Ovary (tissue), 9 donors: Measurements from ENCODE around the gene BATF. TPM values are rescaled to one million over a fixed set of nuclear protein-coding genes. Genes with fewer than 3 reads are reported as not detected.

Source experiments
- DNase-seq, 5 donors: peaks; one replicate each; pipeline ENCODE4 v3.0.0-alpha.2; 2019 to 2020
- H3K27ac ChIP-seq, 2 donors: fragments of 200-600 bp; one replicate each; pipeline versions ENCODE4 v1.5.1 to v1.8.0; 2019 to 2022
- H3K27me3 ChIP-seq: fragments of 200-600 bp; one replicate; pipeline ENCODE4 v1.8.0; 2022
- H3K36me3 ChIP-seq: fragments of 200-600 bp; sonication (generic); one replicate; pipeline ENCODE4 v1.5.1; 2019
- H3K4me1 ChIP-seq: one replicate; pipeline ENCODE4 v1.8.1; 2013; ENCODE audit warnings: mild to moderate bottlenecking, moderate library complexity; ENCODE audit not compliant: insufficient read depth
- H3K4me3 ChIP-seq: fragments of 200-600 bp; sonication (generic); one replicate; pipeline ENCODE4 v1.5.1; 2017
- H3K9me3 ChIP-seq, 2 donors: fragments of 200-600 bp in 1 of 2; sonication (generic) in 1 of 2; one replicate each; pipeline versions ENCODE4 v1.5.1 to v1.8.1; 2013 to 2019; ENCODE audit warnings: mild to moderate bottlenecking in 1 of 2, moderate library complexity in 1 of 2
- CTCF ChIP-seq, 3 donors: fragments of 450-650 bp in 2 of 3; fragments of 200-600 bp in 1 of 3; IDR thresholded peaks; one replicate each; pipeline versions ENCODE4 v1.5.1 to v1.8.0; 2016 to 2022; ENCODE audit warnings: antibody characterized with exemption in 3 of 3, mild to moderate bottlenecking in 1 of 3
- EP300 ChIP-seq: sonication (generic); formaldehyde crosslinking; IDR thresholded peaks from one replicate; pipeline ENCODE4 v1.6.1; 2017; ENCODE audit warnings: antibody characterized with exemption
- POLR2A ChIP-seq: fragments of 450-650 bp; IDR thresholded peaks from one replicate; pipeline ENCODE4 v1.6.1; 2017; ENCODE audit warnings: antibody characterized with exemption, mild to moderate bottlenecking, moderate library complexity
- WGBS, 3 donors: extraction: QIAGEN DNeasy Blood & Tissue Kit in 1 of 3; methylation state at CpG; one replicate each; pipeline versions ENCODE4 v1.1.5 to v1.1.7; 2013 to 2017; 5-methylcytosine and 5-hydroxymethylcytosine counted together
- intact Hi-C, 4 donors: fragments of 100-400 bp; cut with DNase I; formaldehyde crosslinking; loops; one replicate each; pipeline versions ENCODE4 v1.11.0 to v1.15.1; 2022 to 2023
- polyA plus RNA-seq, 2 donors: library from polyadenylated mRNA; stranded (reverse); fragments of 200-250 nt in 1 of 2; fragments of 350-450 nt in 1 of 2; fragmentation: Illumina TruSeq in 1 of 2; extraction: RNeasy Lipid Tissue Mini Kit (QIAGEN cat#74804) in 1 of 2; gene quantifications; one replicate each; pipeline ENCODE4 v1.2.3, GENCODE V29; 2013 to 2014
- total RNA-seq, 7 donors: library from RNA; depleted of rRNA in 2 of 7; stranded (reverse); fragments of >200 nt in 2 of 7; fragmentation: NEBNext Ultra II Directional in 3 of 7; extraction: Animal tissue kit (Norgen Biotek cat#: 25700) in 3 of 7; gene quantifications; one replicate each; pipeline versions ENCODE4 v1.1.0 to v1.2.4, GENCODE V29; 2016 to 2023
- donor health status: DM: no; HTN: no; CAD: no; lungs with moderate emphysema.
- donor health status: DM: no; HTN: no; CAD: no.
- donor health status: Bipolar disorder and iron deficiency.
- donor health status: DM: yes; HTN: yes; CAD: no.
- donor health status: DM: no; HTN: no; CAD: no.
- donor health status: DM: yes; HTN: yes; CAD: no.

Gene BATF
- total and polyA plus RNA-seq, 9 donors: 0.45 to 1.7 (median 0.69) TPM

- no peaks in the 10 kb centered on the region for H3K36me3 ChIP-seq
- H3K4me1 ChIP-seq: peaks cover 1% of the 10 kb centered on the region
- no peak overlapping the region for H3K4me3 ChIP-seq
- DNase-seq: no peak
- H3K9me3 ChIP-seq: no peaks in the 10 kb centered on the region
- intact Hi-C loops: loop anchor here in 2 of 4 donors (10.0 kb wide), 2 partner anchors 335 to 355 kb away; partner anchors contain the start of gene NEK9 (in 1 of the 2)
- WGBS, 3 donors: 35 to 40% (median 35%) methylated on average over 11 of the region's 11 CpGs
- H3K27ac ChIP-seq: no peak overlapping the region
- TF ChIP-seq POLR2A (no peak), CTCF (IDR thresholded peaks at IDR 0.05) (no peak), EP300 (no peak)
- no peaks in the 10 kb centered on the region for H3K27me3 ChIP-seq
These were observed 42.3 kb upstream of the BATF start for GRCh38 chr14:75479770-75480600.

- 93 to 98% (median 97%) methylated on average over 4 of the region's 4 CpGs for whole genome bisulfite sequencing, 3 donors
- H3K27ac ChIP-seq: no peak overlapping the region
- H3K27me3 ChIP-seq: no peaks in the 10 kb centered on the region
- H3K9me3 ChIP-seq: no peaks in the 10 kb centered on the region
- TF ChIP-seq EP300 (no peak), CTCF (IDR thresholded peaks at IDR 0.05) (no peak), POLR2A (no peak)
- DNase-seq: no peak
- H3K4me1 ChIP-seq: no peaks in the 10 kb centered on the region
- H3K4me3 ChIP-seq: no peak overlapping the region
- intact Hi-C loops: loop anchor here in 2 of 4 donors (10.0 kb wide), 2 partner anchors 338 to 358 kb away; partner anchors contain the start of gene NEK9 (in 1 of the 2)
- no peaks in the 10 kb centered on the region for H3K36me3 ChIP-seq
These were observed 39.9 kb upstream of the BATF start for GRCh38 chr14:75482366-75482765.

GRCh38 chr14:75484711-75485429 is 37.4 kb upstream of the BATF start:
- Histone ChIP-seq H3K27me3 (no peaks in the 10 kb centered on the region), H3K27ac (no peak overlapping the region), H3K4me3 (no peak overlapping the region), H3K4me1 (no peaks in the 10 kb centered on the region), H3K9me3 (no peaks in the 10 kb centered on the region), H3K36me3 (no peaks in the 10 kb centered on the region)
- intact Hi-C loops: loop anchor here (2.0 to 10.0 kb wide), 5 partner anchors 174 to 360 kb away; partner anchors contain the start of gene NEK9 (in 2 of the 4)
- TF ChIP-seq EP300: no peak
- TF ChIP-seq POLR2A: no peak
- TF ChIP-seq CTCF (IDR thresholded peaks at IDR 0.05): no peak
- 48 to 56% (median 48%) methylated on average over 4 of the region's 4 CpGs for WGBS, 3 donors
- DNase-seq: no peak

- Histone ChIP-seq H3K4me3 (no peak overlapping the region), H3K27ac (no peak overlapping the region), H3K36me3 (no peaks in the 10 kb centered on the region), H3K4me1 (no peaks in the 10 kb centered on the region), H3K9me3 (no peaks in the 10 kb centered on the region), H3K27me3 (no peaks in the 10 kb centered on the region)
- DNase-seq: no peak
- 66 to 81% (median 69%) methylated on average over 1 of the region's 1 CpG for WGBS, 3 donors
- intact Hi-C loops: loop anchor here (2.0 to 10.0 kb wide), 5 partner anchors 178 to 362 kb away; partner anchors contain the start of gene NEK9 (in 2 of the 4)
- no peak for TF ChIP-seq CTCF (IDR thresholded peaks at IDR 0.05)
- TF ChIP-seq POLR2A: no peak
- TF ChIP-seq EP300: no peak
These were observed 36.0 kb upstream of the BATF start for GRCh38 chr14:75486318-75486717.
